ENCODE results near the gene BCL7C.
"Not testable (repeated sequence)": the region's sequence is repeated elsewhere in the genome, so short reads cannot be mapped to it uniquely, and the experiment has no call there.

BCL7C gene

GRCh38 chr16:30893744-30894539 lies at the start of gene BCL7C:
TSS of gene BCL7C (minus strand) at chr16:30894077. CDS start at chr16:30893944, 133 bp downstream.
- peak; percentile 96 for DNase-seq

DNA sequence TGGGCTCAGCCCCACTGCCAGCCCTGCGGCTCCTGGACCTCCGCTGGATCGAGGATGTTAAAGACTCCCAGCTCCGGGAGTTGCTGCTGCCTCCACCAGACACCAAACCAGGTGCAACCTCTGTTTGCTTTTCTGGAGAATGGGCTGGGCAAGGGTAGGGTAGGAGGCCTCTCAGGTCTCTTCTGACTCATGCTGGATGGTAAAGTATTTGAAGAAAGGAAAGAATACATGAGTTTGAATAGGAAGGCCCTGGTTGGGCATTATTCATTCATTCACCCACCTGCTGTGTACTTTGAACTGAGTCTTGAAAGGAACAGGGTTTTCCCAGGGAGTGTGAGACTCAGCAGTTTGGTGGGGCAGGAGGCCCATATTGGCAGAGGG lies 48.5 kb upstream of the BCL7C start:
- no peak for DNase-seq

- DNase-seq, result peak; percentile 91
Observed at GRCh38 chr16:30941600-30942425, 47.9 kb upstream of the BCL7C start.

- not testable (repeated sequence) for DNase-seq
Observed at GRCh38 chr16:30939571-30939970, 45.7 kb upstream of the BCL7C start.

- DNase-seq, result peak; percentile 33
Observed at GRCh38 chr16:30937692-30938091, 43.8 kb upstream of the BCL7C start.

DNA sequence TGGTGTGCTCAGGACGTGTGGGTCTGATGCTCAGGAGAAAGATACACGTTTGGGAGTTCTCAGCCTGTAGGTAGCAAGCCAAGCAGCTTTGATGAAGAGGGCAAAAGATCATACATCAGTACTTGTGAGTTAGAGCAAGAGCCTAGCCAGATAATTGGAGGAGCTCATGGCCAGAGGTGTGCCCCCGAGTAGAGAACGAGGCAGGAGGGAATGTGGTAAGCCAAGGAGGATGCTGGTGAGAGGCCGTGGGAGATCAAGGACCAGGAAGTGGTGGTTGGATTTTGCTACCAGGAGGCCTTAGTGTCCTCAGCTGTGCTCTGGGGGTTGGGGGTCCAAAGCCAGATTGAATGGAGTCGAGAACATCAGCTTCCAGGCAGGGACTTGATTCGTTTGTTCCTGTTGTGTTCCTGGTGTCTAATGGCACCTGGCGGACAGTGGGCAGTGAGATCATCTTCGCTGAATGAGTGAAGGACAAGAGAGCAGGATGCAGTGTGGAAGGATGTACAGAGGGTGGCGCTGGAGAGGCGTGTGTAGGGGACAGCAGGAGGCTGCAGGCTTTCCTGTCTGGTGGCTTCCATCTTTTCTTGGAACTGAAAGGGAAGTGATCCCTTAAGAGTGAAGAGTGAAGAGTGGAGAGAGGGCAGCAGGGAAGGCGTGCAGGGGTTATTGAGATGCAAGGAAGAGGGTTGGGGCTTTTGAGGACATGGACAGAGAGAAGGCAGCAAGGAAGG lies 41.1 kb upstream of the BCL7C start:
- peak; percentile 81 for DNase-seq

GRCh38 chr16:30931068-30931650 lies 37.3 kb upstream of the BCL7C start:
- DNase-seq, result no peak

DNA sequence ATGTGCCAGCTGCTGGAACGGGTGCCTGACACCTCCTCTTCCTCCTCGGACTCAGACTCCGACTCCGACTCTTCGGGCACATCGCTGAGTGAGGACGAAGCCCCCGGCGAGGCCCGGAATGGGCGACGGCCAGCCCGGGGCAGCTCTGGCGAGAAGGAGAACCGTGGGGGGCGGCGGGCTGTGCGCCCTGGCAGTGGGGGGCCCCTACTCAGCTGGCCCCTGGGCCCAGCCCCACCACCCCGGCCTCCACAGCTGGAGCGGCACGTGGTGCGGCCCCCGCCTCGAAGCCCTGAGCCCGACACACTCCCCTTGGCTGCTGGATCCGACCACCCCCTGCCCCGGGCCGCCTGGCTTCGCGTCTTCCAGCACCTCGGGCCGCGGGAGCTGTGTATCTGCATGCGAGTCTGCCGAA lies 36.3 kb upstream of the BCL7C start:
- no peak for DNase-seq

DNA sequence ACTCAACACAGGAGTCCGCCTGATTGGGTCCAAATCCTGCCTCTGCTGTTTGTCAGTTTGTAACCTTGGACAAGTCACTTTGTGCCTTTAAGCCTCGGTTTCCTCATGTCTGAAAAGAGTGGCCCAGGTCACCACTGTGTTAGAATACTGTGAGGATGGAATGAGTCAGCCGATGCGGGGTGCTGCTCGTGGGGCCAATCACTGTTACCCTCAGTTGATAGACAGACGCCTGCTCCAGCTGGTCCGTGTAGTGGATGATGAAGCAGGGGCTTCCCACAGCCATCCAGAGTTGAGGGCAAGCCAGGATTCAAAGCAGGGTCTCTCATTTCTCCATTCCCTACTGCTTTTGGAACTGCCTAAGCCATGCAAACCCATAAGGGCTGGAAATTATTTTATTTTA lies 35.3 kb upstream of the BCL7C start:
- no peak for DNase-seq

- no peak for DNase-seq
Observed at GRCh38 chr16:30928390-30928789, 34.5 kb upstream of the BCL7C start.

DNA sequence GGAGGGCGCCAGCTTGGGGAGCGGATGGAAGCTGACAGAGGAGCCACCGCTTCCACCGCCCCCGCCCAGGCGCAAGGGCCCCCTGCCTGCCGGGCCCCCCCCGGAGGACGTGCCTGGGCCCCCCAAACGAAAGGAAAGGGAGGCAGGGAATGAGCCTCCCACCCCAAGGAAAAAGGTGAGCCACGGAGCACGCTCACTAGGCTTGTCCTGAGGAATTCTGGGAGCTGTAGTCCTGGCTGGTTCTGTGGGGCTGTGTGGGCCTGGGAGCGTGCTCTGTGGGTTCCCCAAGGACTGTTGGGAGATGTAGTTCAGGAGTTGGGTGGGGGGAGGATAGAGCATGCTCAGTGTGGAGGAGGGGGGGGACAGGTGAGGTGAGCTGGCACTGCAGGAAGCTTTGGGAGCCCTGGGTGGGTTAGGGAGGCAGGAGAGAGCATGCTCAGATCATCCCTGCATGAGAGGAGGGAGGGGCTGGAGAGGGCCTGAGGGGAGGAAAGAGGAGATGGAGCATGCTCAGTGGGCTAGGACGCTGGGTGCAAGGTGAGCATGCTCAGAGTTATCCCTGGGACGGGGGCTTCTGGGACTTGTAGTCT lies 34.0 kb upstream of the BCL7C start:
- peak; percentile 78 for DNase-seq

DNA sequence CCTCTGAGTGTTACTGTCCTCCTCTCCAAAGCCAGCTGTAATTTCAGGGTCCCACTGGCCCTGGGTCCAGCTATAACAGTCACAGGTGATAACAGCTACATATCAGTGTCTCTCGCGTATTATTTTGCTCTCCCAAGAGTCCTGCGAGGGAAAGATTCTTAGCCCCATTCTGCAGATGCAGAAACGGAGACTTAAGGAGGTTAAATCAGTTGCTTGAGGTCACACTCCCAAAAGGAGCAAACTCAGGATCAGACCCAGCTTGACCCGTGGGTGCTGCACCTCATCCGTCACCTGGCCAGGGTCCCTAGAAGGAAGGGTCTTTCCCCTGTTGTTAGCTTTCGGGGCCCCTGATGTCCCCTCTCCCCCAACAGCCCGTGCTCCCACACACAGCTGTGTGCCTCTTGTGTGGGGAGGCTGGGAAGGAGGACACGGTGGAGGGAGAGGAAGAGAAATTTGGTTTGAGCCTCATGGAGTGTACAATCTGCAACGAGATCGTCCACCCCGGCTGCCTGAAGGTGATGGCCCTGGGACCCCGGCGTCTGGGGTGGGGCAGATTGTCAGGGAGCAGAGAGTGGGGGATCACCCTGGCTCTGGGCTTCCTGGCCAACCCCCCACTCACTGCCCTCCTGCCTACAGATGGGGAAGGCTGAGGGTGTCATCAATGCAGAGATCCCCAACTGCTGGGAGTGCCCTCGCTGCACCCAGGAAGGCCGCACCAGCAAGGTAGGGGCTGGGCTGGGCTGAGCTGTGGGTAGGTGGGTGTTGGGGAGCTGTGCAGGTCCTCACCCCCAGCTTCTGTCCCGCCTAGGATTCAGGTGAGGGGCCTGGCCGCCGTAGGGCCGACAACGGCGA lies 33.3 kb upstream of the BCL7C start:
- DNase-seq, result no peak

DNA sequence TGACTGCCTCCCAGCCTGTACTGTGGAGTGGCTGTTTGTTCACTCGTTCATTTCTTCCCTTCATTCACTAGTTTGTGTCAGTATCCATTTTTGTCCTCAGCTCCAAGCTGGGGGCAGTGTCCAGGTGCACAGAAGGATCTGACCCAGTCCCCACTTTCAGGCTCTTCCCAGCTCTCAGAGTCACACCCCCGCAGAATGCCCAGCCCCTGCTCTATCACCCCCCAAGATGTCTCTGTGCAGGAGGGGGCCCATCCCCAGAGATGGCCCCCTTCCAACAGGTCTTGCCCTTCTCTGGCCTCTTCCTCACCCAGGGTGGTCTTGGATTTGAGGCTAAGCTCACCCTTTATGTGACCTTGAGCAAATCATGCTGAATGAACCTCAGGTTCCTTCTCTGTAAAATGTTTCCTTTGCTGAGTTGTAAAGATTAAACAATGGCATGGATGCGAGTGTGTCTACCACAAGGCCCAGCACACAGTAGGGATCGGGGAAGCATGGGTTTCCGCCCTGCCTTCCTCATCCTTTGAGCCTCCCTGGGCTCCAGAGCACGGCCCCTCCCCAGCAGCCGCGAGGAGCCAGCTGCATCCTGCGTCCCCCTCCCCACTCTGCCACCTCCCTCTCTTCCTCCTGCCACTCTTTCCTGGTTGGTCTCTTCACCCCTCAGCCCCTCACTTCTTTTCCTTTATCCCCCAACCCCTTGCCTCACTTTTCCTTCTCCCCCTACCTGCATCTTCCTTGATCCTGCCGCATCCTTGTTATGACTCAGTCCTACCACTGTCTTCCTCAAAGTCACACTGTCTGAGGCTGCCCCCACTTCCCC lies 32.3 kb upstream of the BCL7C start:
- no peak for DNase-seq

- DNase-seq, result no peak
Observed at GRCh38 chr16:30925632-30925987, 31.7 kb upstream of the BCL7C start.

DNA sequence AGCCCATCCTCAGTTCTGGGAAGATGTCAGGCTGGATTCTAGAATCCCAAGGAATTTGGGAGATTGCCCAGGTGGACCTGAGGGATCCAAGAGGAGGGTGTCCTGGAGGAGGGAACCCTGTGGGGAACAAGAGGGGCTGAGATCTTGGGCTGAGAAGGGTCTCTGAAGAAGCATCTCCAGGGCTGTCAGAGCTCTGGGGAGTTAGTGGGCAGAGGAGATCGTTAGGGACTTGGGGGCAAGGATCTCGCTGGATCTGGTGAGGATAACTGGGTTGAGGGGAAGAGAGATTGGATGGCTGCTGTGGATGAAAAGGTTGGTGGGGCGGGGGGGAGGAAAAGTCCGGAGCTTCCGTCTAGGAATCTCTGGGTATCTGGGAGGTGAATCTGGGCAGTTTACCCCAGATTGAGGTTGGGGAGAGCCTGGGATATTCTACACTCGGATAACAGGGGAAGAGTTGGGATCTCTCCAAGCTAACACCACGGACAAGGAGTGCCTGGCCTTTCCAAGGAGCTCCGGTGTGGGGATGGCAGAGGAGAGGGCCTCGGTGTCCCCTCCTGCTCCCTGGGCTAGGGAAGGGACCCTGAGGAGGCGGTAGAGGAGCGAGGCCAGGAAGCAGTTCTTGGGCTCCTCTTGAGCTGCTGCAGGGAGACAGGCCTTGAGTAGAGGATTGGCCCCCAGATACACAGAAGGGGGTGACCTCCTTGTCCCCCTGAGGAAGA lies 31.2 kb upstream of the BCL7C start:
- no peak for DNase-seq

DNA sequence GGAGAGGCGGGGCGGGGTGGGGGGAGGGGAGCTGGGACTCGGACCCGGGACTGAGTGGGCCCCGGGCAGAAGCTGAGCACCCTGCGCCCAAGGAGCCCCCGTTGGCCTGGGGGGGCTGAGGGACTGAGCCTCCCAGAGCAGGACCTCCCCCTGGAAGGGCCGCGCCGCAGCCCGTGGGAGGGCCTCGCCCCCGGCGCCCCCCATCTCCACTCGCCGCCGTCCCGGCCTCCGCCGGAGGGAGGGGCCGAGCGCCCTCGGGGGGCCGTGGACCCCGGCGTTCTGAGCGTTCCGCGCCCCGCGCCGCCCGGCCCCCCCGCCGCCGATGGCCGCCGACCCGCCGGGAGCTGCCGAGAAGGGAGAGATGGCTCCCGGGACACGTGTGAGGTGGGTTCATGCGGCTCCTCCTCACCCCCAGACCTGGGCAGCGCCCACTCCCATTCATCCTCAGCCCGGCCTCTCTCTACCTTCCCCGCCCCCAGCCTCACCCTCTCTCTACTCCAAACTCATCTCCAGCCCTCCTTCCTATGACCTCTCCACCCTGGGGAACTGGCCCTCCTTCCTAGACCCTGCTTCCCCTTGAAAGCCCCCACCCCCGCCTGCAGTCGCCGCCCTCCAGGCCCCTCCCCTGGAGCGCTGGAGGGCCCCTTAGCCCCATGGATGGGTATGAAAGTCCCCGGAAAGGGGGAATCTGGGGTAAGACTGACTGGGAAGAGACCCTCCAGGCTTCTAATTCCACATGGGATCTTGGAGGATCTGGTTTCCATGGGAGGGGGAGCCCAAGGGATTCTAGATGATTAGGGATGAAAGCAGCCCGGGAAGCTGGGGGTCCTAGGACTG lies 30.4 kb upstream of the BCL7C start:
- peak; percentile 41 for DNase-seq

- no peak for DNase-seq
Observed at GRCh38 chr16:30923554-30924075, 29.7 kb upstream of the BCL7C start, which contains the start of gene FBXL19. TSS of gene FBXL19 (plus strand) at chr16:30923572. CDS start at chr16:30925755, 2,183 bp downstream.

- peak; percentile 100 for DNase-seq
Observed at GRCh38 chr16:30922960-30923535, 29.2 kb upstream of the BCL7C start.
